OCI-LY3 (cell line): ENCODE measurements around the gene CDKN2C.

Source experiments
- EZH2phosphoT487 ChIP-seq: fragments of 200-600 bp; shearing (Covaris generic); IDR thresholded peaks from 2 replicates; pipeline ENCODE4 v1.6.1; 2018; ENCODE audit warnings: antibody characterized with exemption, mixed run types, low read depth
- TF ChIP-seq, protein P1 (sequence below): fragments of 200-600, 300-600 bp; sonication (generic); IDR thresholded peaks from 2 replicates; pipeline ENCODE4 v1.5.1; 2014; ENCODE audit warnings: antibody characterized with exemption, low read length, low read depth

DNA sequence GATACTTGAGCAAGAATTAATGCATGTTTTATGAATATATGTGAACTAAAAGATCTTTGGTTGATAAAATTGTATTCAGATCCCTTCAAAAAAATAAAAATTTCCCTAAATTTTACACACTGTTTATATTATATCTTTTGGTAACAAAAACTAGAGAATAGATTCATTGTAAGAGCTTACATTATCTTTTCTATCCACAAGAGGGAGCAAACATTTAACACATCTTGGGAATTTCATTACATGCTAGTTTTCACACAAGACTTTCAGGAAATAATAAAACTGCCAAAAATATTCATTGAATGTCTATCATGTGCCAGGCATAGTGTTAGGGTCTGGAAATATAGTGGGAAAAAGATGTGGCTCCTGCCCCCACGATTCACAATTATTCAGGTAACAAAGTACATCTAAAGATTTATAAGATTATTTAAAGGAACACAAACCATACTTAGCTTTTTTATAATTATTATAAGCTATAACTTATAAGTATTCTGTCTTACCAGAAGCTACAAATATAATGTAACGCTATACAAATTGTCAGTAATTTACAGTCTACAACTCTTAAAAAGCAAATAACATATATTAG lies 40.6 kb upstream of the CDKN2C start:
- TF ChIP-seq, protein P1, sequence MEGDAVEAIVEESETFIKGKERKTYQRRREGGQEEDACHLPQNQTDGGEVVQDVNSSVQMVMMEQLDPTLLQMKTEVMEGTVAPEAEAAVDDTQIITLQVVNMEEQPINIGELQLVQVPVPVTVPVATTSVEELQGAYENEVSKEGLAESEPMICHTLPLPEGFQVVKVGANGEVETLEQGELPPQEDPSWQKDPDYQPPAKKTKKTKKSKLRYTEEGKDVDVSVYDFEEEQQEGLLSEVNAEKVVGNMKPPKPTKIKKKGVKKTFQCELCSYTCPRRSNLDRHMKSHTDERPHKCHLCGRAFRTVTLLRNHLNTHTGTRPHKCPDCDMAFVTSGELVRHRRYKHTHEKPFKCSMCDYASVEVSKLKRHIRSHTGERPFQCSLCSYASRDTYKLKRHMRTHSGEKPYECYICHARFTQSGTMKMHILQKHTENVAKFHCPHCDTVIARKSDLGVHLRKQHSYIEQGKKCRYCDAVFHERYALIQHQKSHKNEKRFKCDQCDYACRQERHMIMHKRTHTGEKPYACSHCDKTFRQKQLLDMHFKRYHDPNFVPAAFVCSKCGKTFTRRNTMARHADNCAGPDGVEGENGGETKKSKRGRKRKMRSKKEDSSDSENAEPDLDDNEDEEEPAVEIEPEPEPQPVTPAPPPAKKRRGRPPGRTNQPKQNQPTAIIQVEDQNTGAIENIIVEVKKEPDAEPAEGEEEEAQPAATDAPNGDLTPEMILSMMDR, result peak; percentile 57
- no peak for TF ChIP-seq EZH2phosphoT487
